B cell (primary cell): ENCODE data around the gene SOX8. TPM values are rescaled to one million over a fixed set of nuclear protein-coding genes. Genes with fewer than 3 reads are reported as not detected.

Experiments
- ATAC-seq: fragments of 200-7000 bp; cut with Tn5 transposase; one replicate; pipeline ENCODE4 v1.10.0; 2021; ENCODE audit warnings: low read depth, mild to moderate bottlenecking, moderate number of reproducible peaks, moderate library complexity
- CTCF ChIA-PET: fragments of 350-600 bp; sonication (Branson Sonifier 250); formaldehyde crosslinking; loops from one replicate; lab custom pipeline; 2021; ENCODE audit warnings: antibody characterized with exemption, inconsistent platforms; lab: Charles Lee
- POLR2A ChIA-PET: fragments of 350-600 bp; sonication (Branson Sonifier 250); formaldehyde crosslinking; loops from one replicate; lab custom pipeline; 2021; ENCODE audit warnings: antibody characterized with exemption; lab: Charles Lee
- DNase-seq: peaks from one replicate; pipeline ENCODE4 v3.0.0; 2013
- H2AFZ ChIP-seq: 2 replicates; pipeline ENCODE4 v1.6.1; 2012; ENCODE audit warnings: mild to moderate bottlenecking, low read depth, low read length; ENCODE audit not compliant: insufficient read depth, poor library complexity, severe bottlenecking
- H3K27ac ChIP-seq, 2 donors: 1 replicate in 1 of 2; 2 replicates in 1 of 2; pipeline ENCODE4 v1.5.1; 2012 to 2013; ENCODE audit warnings: low read length in 2 of 2, mild to moderate bottlenecking in 2 of 2, moderate library complexity in 1 of 2
- H3K27me3 ChIP-seq, 4 experiments: fragments of 200-600 bp in 1 of 4; sonication (generic) in 1 of 4; replicated peaks in 1 of 4; 1 replicate in 2 of 4; 2 replicates in 2 of 4; pipeline versions ENCODE4 v1.6.1 to v1.7.0; 2013 to 2016; ENCODE audit warnings: low read length in 3 of 4, mild to moderate bottlenecking in 2 of 4, mixed read lengths in 1 of 4, moderate library complexity in 1 of 4; ENCODE audit not compliant: insufficient read depth in 4 of 4, control insufficient read depth in 3 of 4; ENCODE audit errors: control extremely low read depth in 1 of 4
- H3K36me3 ChIP-seq, 2 experiments: replicated peaks in 1 of 2; 1 replicate in 1 of 2; 2 replicates in 1 of 2; pipeline versions ENCODE4 v1.6.1 to v1.7.1; 2013; ENCODE audit warnings: low read length in 1 of 2; ENCODE audit not compliant: insufficient read depth in 2 of 2, control insufficient read depth in 1 of 2; ENCODE audit errors: control extremely low read depth in 1 of 2, extremely low read depth in 1 of 2
- H3K4me1 ChIP-seq, 2 donors: fragments of 200-600 bp in 1 of 2; sonication (generic) in 1 of 2; 1 replicate in 1 of 2; 2 replicates in 1 of 2; pipeline versions ENCODE4 v1.5.1 to v1.6.1; 2013 to 2017; ENCODE audit warnings: low read length in 2 of 2; ENCODE audit not compliant: control insufficient read depth in 2 of 2, insufficient read depth in 2 of 2
- H3K4me2 ChIP-seq: replicated peaks from 2 replicates; pipeline ENCODE3; 2012; ENCODE audit warnings: mild to moderate bottlenecking, low read depth, low read length; ENCODE audit not compliant: poor library complexity, severe bottlenecking
- H3K4me3 ChIP-seq, 5 experiments: fragments of 200-600 bp in 1 of 5; sonication (generic) in 1 of 5; 1 replicate in 3 of 5; 2 replicates in 2 of 5; pipeline versions ENCODE4 v1.5.1 to v1.7.0; 2011 to 2016; ENCODE audit warnings: low read length in 4 of 5, mild to moderate bottlenecking in 4 of 5, low read depth in 2 of 5, control low read depth in 1 of 5, moderate library complexity in 1 of 5; ENCODE audit not compliant: insufficient read depth in 1 of 5; ENCODE audit errors: control extremely low read depth in 1 of 5, extremely low read depth in 1 of 5
- H3K79me2 ChIP-seq: fragments of 200-600 bp; sonication (generic); one replicate; pipeline ENCODE4 v1.6.0; 2016; ENCODE audit warnings: low read length; ENCODE audit not compliant: control insufficient read depth, insufficient read depth
- H3K9ac ChIP-seq: fragments of 200-600 bp; sonication (generic); 2 replicates; pipeline ENCODE4 v1.6.1; 2017; ENCODE audit warnings: mild to moderate bottlenecking, low read length, moderate library complexity
- H3K9me3 ChIP-seq, 3 donors: one replicate each; pipeline versions ENCODE4 v1.6.1 to v1.7.1; 2013; ENCODE audit warnings: low read length in 2 of 3; ENCODE audit not compliant: control insufficient read depth in 2 of 3, insufficient read depth in 1 of 3; ENCODE audit errors: control extremely low read depth in 1 of 3
- H4K20me1 ChIP-seq: 2 replicates; pipeline ENCODE4 v1.6.0; 2012; ENCODE audit warnings: mild to moderate bottlenecking, low read length; ENCODE audit not compliant: insufficient read depth, control insufficient read depth, poor library complexity, severe bottlenecking
- H3K27ac Mint-ChIP-seq: one replicate; pipeline ENCODE4 v1.8.0; 2021; ENCODE audit warnings: mixed read lengths
- H3K27me3 Mint-ChIP-seq: one replicate; pipeline ENCODE4 v1.8.0; 2021; ENCODE audit warnings: mixed read lengths
- H3K4me1 Mint-ChIP-seq: one replicate; pipeline ENCODE4 v1.8.0; 2021; ENCODE audit warnings: mixed read lengths
- H3K4me3 Mint-ChIP-seq: one replicate; pipeline ENCODE4 v1.8.0; 2021; ENCODE audit warnings: mixed read lengths
- H3K9me3 Mint-ChIP-seq: one replicate; pipeline ENCODE4 v1.8.0; 2022; ENCODE audit warnings: mixed read lengths; ENCODE audit not compliant: insufficient read depth
- CTCF ChIP-seq: fragments of 200-600 bp; IDR thresholded peaks from one replicate; pipeline ENCODE4 v1.8.0; 2022; ENCODE audit warnings: antibody characterized with exemption, mild to moderate bottlenecking
- EZH2 ChIP-seq: IDR thresholded peaks from 2 replicates; pipeline ENCODE4 v1.6.1; 2012; ENCODE audit warnings: borderline replicate concordance, low read depth, mild to moderate bottlenecking, moderate library complexity, low read length; ENCODE audit not compliant: insufficient read depth, poor library complexity, severe bottlenecking
- WGBS: methylation state at CpG from one replicate; pipeline ENCODE4 v1.1.5; 2013; ENCODE audit warnings: missing lambda C conversion rate; ENCODE audit not compliant: insufficient coverage; 5-methylcytosine and 5-hydroxymethylcytosine counted together
- intact Hi-C: fragments of 100-400 bp; cut with micrococcal nuclease; formaldehyde crosslinking; loops from one replicate; pipeline ENCODE4 v1.10.0; 2022
- polyA plus RNA-seq: library from polyadenylated mRNA; depleted of rRNA; stranded (reverse); fragments of >200 nt; gene quantifications from 2 replicates; pipeline ENCODE4 v1.2.3, GENCODE V29; 2012
- total RNA-seq, 2 donors: library from RNA; stranded (reverse); fragments of 120-200 nt in 1 of 2; gene quantifications; 1 replicate in 1 of 2; 2 replicates in 1 of 2; pipeline versions ENCODE4 v1.2.3 to v1.2.4, GENCODE V29; 2013 to 2022

SOX8 gene
- total and polyA plus RNA-seq, 2 donors (not counting 1 experiment from before 2014, with no cell fraction given): 0.03 to 1.2 TPM

- POLR2A ChIA-PET: no interaction called here
- WGBS: 94% methylated on average over 22 of the region's 22 CpGs
- Histone ChIP-seq H3K36me3 (no peaks in the 10 kb centered on the region), H3K27ac (no peak overlapping the region), H3K79me2 (no peaks in the 10 kb centered on the region), H3K4me3 (no peak overlapping the region), H2AFZ (no peak overlapping the region), H3K9ac (no peak overlapping the region), H3K4me1 (no peaks in the 10 kb centered on the region), H3K4me2 (no peak overlapping the region), H3K9me3 (peaks cover 0 to 5% (median 0%) of the 10 kb centered on the region in 3 donors), H3K27me3 (no peaks in the 10 kb centered on the region), H4K20me1 (no peaks in the 10 kb centered on the region)
- no peak overlapping the region for H3K4me3 Mint-ChIP-seq
- no peak for ATAC-seq
- H3K27me3 Mint-ChIP-seq: peaks cover 3% of the 10 kb centered on the region
- TF ChIP-seq EZH2: no peak
- no peak for TF ChIP-seq CTCF
- no peak overlapping the region for H3K27ac Mint-ChIP-seq
- H3K9me3 Mint-ChIP-seq: no peaks in the 10 kb centered on the region
- no peak for DNase-seq
- intact Hi-C loops: no loop called here
- CTCF ChIA-PET: no interaction called here
- H3K4me1 Mint-ChIP-seq: no peaks in the 10 kb centered on the region
Observed at GRCh38 chr16:1014771-1015495, 33.4 kb downstream of the SOX8 start.

- Histone ChIP-seq H3K27ac (no peak overlapping the region), H3K4me1 (no peaks in the 10 kb centered on the region), H2AFZ (no peak overlapping the region), H3K4me3 (no peak overlapping the region), H3K9me3 (peaks cover 0 to 5% (median 0%) of the 10 kb centered on the region in 3 donors), H3K4me2 (no peak overlapping the region), H4K20me1 (no peaks in the 10 kb centered on the region), H3K27me3 (peaks cover 0 to 3% (median 0%) of the 10 kb centered on the region in 4 experiments), H3K36me3 (no peaks in the 10 kb centered on the region), H3K79me2 (no peaks in the 10 kb centered on the region), H3K9ac (no peak overlapping the region)
- Mint-ChIP-seq H3K27ac (no peak overlapping the region), H3K9me3 (no peaks in the 10 kb centered on the region), H3K4me1 (no peaks in the 10 kb centered on the region), H3K4me3 (no peak overlapping the region), H3K27me3 (peaks cover 3% of the 10 kb centered on the region)
- no peak for TF ChIP-seq EZH2
- no peak for TF ChIP-seq CTCF
- CTCF ChIA-PET: no interaction called here
- intact Hi-C loops: no loop called here
- no peak for ATAC-seq
- POLR2A ChIA-PET: no interaction called here
- WGBS: 92% methylated on average over 7 of the region's 15 CpGs
- DNase-seq: no peak
Observed at GRCh38 chr16:1018447-1019198, 37.1 kb downstream of the SOX8 start.
